PC-9 (cell line): Measurements from ENCODE around the gene BZW2.
A peak's percentile ranks its signal among the peaks of the same experiment; 100 is the strongest.

Source experiments
- CTCF ChIP-seq: fragments of 200-600 bp; sonication (generic); conservative IDR thresholded peaks from 2 replicates; pipeline ENCODE4 v1.6.1; 2017; ENCODE audit warnings: mixed run types, antibody characterized with exemption, mild to moderate bottlenecking, moderate library complexity
- EZH2 ChIP-seq: fragments of 200-600 bp; sonication (generic); IDR thresholded peaks from 2 replicates; pipeline ENCODE4 v1.8.0; 2017; ENCODE audit warnings: antibody characterized with exemption, low read depth

- TF ChIP-seq CTCF (peak; percentile 54; the same call in 1 of the 2 replicates), EZH2 (no peak)
Measured at GRCh38 chr7:16668049-16668858, 22.3 kb downstream of the BZW2 start.
